Duodenal mucosa (tissue), 2 donors: ENCODE measurements around the gene RNF186.

Source experiments
- H3K27ac ChIP-seq: one replicate; pipeline ENCODE4 v1.7.0; 2013; ENCODE audit warnings: low read depth, low read length
- H3K27me3 ChIP-seq, 2 donors: one replicate each; pipeline ENCODE4 v1.7.0; 2013; ENCODE audit warnings: low read length in 2 of 2, control low read depth in 1 of 2; ENCODE audit not compliant: insufficient read depth in 2 of 2, control insufficient read depth in 1 of 2
- H3K36me3 ChIP-seq, 2 donors: one replicate each; pipeline ENCODE4 v1.7.0; 2013; ENCODE audit warnings: low read length in 2 of 2, control low read depth in 1 of 2; ENCODE audit not compliant: insufficient read depth in 2 of 2, control insufficient read depth in 1 of 2
- H3K4me1 ChIP-seq, 2 donors: one replicate each; pipeline ENCODE4 v1.7.0; 2013; ENCODE audit warnings: low read length in 2 of 2, control low read depth in 1 of 2; ENCODE audit not compliant: insufficient read depth in 2 of 2, control insufficient read depth in 1 of 2
- H3K4me3 ChIP-seq, 2 donors: one replicate each; pipeline ENCODE4 v1.7.0; 2013; ENCODE audit warnings: low read length in 2 of 2, low read depth in 1 of 2
- H3K9ac ChIP-seq, 2 donors: one replicate each; pipeline ENCODE4 v1.7.0; 2013; ENCODE audit warnings: low read length in 2 of 2, low read depth in 1 of 2
- H3K9me3 ChIP-seq, 2 donors: one replicate each; pipeline ENCODE4 v1.7.0; 2013; ENCODE audit warnings: low read length in 2 of 2, control low read depth in 1 of 2; ENCODE audit not compliant: control insufficient read depth in 1 of 2

The RNF186 gene

DNA sequence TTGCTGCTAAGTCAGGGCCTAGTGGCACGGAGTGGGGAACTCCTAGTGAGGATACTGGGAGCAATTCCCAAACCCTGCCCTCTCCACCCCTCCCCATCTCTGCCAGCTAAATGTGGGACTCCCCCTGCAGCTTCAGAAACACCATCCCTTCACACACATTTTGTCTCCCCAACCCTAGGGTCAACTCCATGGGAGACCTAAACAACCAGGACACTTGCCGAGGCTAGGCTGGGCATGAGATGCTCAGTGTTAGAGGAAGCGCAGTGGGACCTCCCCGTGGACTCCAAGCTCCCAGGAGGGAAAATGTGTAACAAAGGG lies 1.5 kb downstream of the RNF186 start:
- no peaks in the 10 kb centered on the region for H3K27me3 ChIP-seq
- peak overlapping the region; percentile 72 to 75 for H3K4me3 ChIP-seq
- no peaks in the 10 kb centered on the region for H3K36me3 ChIP-seq
- H3K27ac ChIP-seq: peak overlapping the region; percentile 89
- H3K9me3 ChIP-seq: no peaks in the 10 kb centered on the region
- H3K9ac ChIP-seq: peak overlapping the region; percentile 82 to 85
- H3K4me1 ChIP-seq: peaks cover 12 to 19% of the 10 kb centered on the region in 2 donors

DNA sequence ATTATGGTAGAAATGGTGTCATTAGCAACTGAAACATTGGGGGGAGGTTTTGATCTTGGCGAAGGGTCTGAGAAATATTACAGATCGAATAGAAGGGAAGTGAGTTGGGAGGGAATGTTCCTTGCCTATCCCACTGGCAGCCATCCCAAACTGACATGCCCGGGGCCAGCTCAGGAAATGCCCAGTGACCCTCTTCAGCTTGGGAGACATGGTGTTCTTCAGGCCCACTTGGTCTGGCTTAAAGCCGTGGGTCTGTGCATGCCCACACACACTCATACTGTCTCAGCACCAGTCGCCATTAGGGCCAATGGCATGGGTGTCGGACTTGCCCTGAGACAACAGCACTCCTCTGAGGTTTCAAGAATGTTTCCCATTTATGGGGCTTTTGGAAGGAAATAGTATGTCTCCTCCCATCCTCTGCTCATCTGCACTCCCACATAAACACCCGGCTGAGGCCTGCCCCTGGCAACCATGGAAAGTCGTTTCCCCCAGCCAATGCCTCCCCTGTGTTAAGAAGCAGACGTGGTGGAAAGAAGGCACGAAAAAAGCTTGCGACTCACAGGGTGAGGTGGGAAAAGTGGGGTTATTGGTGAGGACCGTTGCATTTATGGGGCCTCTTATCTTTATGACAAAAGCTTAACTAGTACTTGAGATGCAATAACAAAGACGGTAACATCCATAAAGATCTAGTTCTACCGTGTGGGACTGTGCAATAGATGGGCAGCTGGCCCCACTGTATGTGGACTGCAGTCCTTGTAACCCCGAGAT lies 2.0 kb downstream of the RNF186 start:
- Histone ChIP-seq H3K4me3 (peak overlapping the region; percentile 72 to 75), H3K27me3 (no peaks in the 10 kb centered on the region), H3K9ac (peak overlapping the region; percentile 82 to 85), H3K27ac (peak overlapping the region; percentile 89), H3K4me1 (peaks cover 12 to 19% of the 10 kb centered on the region in 2 donors), H3K9me3 (no peaks in the 10 kb centered on the region), H3K36me3 (no peaks in the 10 kb centered on the region)

DNA sequence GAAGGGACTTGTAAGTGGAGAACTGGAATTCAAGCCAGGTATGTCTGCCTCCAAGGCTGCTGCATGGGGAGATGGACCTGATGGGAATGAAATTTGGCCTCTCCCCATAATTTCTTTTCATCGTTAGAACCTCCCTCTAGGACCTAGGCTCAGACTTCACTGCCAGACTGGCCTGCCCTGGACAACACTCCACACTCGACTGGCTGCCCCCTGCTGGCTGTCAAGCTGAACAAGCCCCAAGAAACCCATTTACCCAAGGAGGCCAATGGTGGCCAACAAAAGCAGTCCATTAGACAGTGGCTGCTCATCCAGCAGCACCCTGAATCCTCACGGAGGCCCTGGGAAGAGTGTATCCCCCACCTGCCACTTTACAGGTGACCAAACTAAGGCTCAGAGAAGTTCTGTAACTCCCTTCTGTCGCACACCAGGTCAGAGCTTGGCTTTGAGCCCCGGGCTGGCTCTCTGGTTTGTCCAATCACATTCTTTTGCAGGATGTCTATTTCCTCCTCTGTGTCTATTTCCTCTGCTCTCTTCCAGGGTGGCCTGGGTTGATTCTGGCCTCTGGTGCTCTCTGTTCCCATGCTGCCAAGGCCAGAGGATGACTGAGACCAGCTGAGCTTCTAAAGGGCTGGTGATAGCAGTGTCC lies 3.8 kb downstream of the RNF186 start:
- Histone ChIP-seq H3K9ac (peak overlapping the region in 1 of 2 donors; percentile 18), H3K4me3 (peak overlapping the region in 1 of 2 donors; percentile 21), H3K4me1 (peaks cover 12 to 16% of the 10 kb centered on the region in 2 donors), H3K9me3 (no peaks in the 10 kb centered on the region), H3K27ac (no peak overlapping the region), H3K27me3 (no peaks in the 10 kb centered on the region), H3K36me3 (no peaks in the 10 kb centered on the region)

DNA sequence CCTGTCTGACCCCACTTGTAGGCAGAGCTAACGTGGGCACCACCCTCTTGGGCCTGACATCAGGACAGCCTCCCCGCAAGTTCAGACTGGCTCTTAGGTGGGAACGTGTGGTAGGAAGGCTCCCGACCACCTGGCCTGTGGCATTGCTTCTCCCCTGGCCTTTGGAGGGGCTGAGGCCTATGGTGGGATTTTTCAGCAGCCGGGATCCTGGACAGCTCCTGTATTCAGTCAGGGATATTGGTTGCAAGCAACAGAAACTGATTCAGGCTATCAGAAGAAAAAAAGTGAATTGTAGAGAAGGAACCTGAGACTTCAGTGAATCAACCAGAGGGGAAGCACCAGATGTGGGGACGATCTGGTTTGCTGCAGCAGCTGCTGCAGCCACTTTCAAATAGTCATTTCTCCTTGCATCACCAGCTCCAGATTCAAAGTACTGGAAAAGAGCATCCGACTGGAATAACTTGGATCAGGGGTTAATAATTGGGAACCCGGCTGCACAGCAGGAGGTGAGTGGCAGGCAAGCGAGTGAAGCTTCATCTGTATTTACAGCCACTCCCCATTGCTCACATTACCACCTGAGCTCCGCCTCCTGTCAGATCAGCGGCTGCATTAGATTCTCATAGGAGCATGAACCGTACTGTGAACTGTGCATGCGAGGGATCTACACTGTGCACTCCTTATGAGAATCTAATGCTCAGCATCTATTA lies 5.9 kb downstream of the RNF186 start:
- no peaks in the 10 kb centered on the region for H3K9me3 ChIP-seq
- no peak overlapping the region for H3K4me3 ChIP-seq
- no peak overlapping the region for H3K9ac ChIP-seq
- H3K27ac ChIP-seq: no peak overlapping the region
- peaks cover 8 to 13% of the 10 kb centered on the region in 2 donors for H3K4me1 ChIP-seq
- H3K27me3 ChIP-seq: no peaks in the 10 kb centered on the region
- H3K36me3 ChIP-seq: no peaks in the 10 kb centered on the region

DNA sequence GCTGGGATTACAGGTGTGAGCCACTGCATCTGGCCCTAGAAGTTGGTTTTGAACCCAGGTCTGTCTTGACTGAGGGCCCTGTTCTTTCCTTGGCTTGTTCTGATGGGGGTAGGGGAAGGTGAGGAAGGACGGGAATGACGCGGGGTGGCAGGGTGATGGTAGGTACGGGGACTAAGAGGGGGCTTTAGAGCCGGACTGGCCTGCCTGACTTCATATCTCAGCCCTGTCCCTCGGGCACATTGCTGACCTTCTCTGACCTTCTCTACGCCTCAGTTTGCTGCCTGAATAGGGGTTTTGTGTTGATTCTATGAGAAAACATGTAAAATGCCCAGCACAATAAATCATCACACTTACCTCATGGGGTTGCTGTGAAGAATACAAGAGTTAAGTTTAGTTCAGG lies 6.7 kb downstream of the RNF186 start:
- H3K9ac ChIP-seq: no peak overlapping the region
- H3K4me1 ChIP-seq: peaks cover 8 to 13% of the 10 kb centered on the region in 2 donors
- no peak overlapping the region for H3K4me3 ChIP-seq
- no peaks in the 10 kb centered on the region for H3K36me3 ChIP-seq
- no peaks in the 10 kb centered on the region for H3K9me3 ChIP-seq
- no peaks in the 10 kb centered on the region for H3K27me3 ChIP-seq
- no peak overlapping the region for H3K27ac ChIP-seq

DNA sequence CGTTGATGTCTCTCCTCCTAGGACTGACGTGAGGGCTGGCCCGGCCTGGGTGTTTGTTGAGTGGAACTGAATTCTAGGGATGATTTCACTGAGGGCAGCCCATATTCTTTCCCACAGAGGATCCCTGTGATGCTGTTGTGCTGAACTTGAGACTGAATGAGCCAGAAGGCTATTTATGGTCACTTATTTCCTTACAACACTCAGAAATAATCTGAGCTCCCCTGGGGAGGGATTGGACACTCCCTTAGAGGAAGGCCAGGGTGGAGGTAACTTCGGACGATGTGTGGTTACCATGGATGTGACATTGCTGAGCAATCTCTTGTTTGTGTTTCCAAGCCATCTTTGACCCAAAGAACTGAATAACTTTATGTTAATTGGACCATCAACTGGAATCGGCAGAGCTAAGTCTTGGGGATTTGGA lies 10.2 kb downstream of the RNF186 start:
- H3K36me3 ChIP-seq: no peaks in the 10 kb centered on the region
- H3K4me3 ChIP-seq: no peak overlapping the region
- H3K4me1 ChIP-seq: peaks cover 0 to 5% of the 10 kb centered on the region in 2 donors
- no peaks in the 10 kb centered on the region for H3K27me3 ChIP-seq
- H3K9ac ChIP-seq: no peak overlapping the region
- H3K27ac ChIP-seq: no peak overlapping the region
- no peaks in the 10 kb centered on the region for H3K9me3 ChIP-seq

DNA sequence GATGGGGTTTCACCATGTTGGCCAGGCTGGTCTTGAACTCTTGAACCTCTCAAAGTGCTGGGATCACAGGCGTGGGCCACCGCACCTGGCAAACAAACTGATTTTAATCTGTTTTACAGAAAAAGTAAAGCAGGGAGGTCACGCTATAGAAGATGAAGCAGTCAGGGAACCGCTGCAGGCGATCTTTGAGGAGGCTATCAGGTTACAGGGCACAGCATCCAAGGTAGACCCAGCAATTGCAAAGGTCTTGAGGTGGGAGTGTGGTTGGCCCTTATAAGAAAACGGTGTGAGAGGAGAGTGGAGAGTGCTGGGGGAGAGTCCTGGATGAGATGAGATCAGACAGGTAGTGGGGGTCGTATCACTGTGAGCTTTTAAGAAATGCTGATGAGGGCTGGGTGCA lies 12.8 kb downstream of the RNF186 start:
- Histone ChIP-seq H3K4me1 (peaks cover 11 to 17% of the 10 kb centered on the region in 2 donors), H3K4me3 (no peak overlapping the region), H3K27ac (no peak overlapping the region)

DNA sequence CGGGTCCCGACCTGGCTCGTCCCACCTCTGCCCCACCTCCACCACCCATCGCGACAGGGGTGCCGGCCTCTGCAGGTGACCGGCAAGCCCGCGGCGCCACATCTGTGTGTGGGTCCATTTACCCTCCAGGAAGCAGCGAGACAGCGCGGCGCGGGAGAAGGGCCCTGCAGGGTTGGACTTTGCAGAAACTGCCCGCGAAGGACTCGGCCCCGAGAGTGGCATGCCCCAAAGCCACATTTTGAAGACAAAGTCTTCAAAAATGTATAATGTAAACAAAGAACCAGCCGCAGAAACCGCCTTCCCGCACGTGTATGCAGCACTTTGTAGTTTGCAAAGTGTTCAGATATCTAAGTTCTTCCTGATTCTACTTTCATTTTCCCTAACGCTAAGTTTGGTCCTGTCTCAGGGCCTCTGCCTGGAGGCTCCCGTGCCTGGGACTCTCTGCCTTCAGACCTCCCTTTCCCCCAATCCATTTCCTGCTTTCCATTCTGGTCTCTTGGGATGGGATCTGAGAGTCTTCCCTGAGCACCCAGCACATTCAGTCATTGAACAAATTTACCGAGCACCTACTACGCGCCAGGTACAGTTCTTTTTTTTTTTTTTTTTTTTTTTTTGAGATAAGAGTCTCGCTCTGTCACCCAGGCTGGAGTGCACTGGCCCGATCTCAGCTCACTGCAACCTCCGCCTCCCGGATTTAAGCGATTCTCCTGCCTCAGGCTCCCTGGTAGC lies 14.8 kb downstream of the RNF186 start:
- peak overlapping the region; percentile 69 to 82 for H3K4me3 ChIP-seq
- H3K9ac ChIP-seq: peak overlapping the region; percentile 66 to 72
- no peaks in the 10 kb centered on the region for H3K36me3 ChIP-seq
- no peaks in the 10 kb centered on the region for H3K27me3 ChIP-seq
- peak overlapping the region; percentile 92 for H3K27ac ChIP-seq
- H3K4me1 ChIP-seq: peaks cover 11 to 17% of the 10 kb centered on the region in 2 donors
- no peaks in the 10 kb centered on the region for H3K9me3 ChIP-seq

More for the DNA sequence above, 12.8 kb downstream of the RNF186 start:
- Histone ChIP-seq H3K9ac (no peak overlapping the region), H3K27me3 (no peaks in the 10 kb centered on the region), H3K9me3 (no peaks in the 10 kb centered on the region), H3K36me3 (no peaks in the 10 kb centered on the region)

DNA sequence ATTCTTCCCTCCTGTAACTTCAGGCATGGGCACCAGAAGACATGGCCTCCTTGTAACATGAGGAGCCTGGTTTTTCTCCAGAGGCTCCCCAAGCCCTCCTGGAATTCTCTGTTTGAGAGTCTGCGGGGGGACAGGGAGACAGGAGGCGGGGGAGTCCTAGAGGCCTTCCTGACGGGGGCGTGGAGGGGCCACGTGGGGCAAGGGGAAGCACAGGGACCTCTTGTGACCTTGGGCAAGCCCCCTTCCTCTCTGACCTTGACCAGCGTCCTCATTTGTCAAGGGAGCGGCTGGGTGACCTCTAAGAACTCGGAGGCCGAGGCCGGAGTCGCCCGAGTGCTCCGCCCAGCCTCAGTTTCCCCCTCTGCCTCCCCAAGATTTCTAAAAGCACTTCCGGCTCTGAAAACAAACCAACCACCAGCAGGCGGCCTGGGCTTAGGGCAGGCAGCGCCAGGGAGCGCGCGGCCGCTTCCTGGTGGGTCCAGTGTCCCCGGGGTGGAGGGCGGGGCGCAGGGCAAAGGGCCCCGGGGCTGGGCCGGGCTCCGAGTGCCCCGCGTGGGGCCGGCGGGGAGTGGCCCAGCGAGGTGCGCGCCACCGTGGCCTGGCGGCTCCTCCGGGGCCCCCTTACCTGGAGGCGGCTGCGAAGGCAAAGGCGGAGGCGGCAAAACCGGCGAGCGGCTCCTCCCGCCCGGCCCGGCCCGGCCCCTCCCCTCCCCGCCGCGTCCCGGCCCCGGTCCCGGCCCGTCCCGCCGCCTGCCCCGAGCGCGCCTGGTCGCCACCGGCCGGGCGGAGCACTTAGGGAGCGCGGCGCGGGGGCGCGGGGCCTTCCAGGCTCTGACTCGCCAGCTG lies 15.6 kb downstream of the RNF186 start, which contains the start of gene TMCO4:
TSS of gene TMCO4 (minus strand) at position 687 of the 846 bp plus-strand sequence. CDS start 19,158 bp downstream, outside the sequence.
- Histone ChIP-seq H3K4me1 (peaks cover 11 to 17% of the 10 kb centered on the region in 2 donors), H3K36me3 (no peaks in the 10 kb centered on the region), H3K9ac (peak within 1 kb of the TSS; percentile 84 to 90), H3K9me3 (no peaks in the 10 kb centered on the region), H3K27ac (peak within 1 kb of the TSS; percentile 92), H3K4me3 (peak within 1 kb of the TSS; percentile 69 to 82), H3K27me3 (no peaks in the 10 kb centered on the region)
